ENCODE measurements around the gene ATL3. TPM values are rescaled to one million over a fixed set of nuclear protein-coding genes. Genes with fewer than 3 reads are reported as not detected.

ATL3 gene
- total RNA-seq, 1 experiment from 2014 or later, result 32.3 TPM

DNA sequence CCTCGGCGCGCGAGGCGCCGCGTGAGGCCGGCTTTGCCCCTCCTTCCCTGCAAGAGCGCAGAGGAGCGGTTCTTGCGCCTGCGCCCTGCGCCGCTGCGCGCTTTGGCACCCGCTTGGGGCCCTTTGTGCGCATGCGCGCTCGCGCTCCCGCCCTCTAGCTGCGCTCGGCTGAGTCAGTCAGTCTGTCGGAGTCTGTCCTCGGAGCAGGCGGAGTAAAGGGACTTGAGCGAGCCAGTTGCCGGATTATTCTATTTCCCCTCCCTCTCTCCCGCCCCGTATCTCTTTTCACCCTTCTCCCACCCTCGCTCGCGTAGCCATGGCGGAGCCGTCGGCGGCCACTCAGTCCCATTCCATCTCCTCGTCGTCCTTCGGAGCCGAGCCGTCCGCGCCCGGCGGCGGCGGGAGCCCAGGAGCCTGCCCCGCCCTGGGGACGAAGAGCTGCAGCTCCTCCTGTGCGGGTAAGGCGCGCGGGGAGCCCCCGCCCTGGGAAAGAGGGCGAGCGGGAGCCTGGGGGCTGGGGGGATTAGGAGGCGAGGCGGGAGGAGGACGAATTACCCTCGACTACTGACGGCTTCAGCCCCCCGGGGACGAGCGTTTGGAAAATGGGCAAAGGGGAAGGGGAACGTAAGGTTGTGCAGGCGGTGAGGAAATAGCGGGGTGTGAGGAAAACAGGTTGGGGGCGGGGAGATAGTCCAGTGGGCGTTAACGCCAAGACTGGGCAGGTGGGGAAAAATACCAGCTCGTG, 10.3 kb upstream of the ATL3 start, which contains the start of gene RTN3:
Gene RTN3, plus strand, starts transcription at position 180 of the 745 bp plus-strand sequence. Its CDS starts 137 bp downstream, at position 317.
- Histone ChIP-seq H3K4me1 (ENCODE audit: control insufficient read depth in 1 of 2, insufficient read depth in 2 of 2, low read length in 2 of 2) (peaks cover 13 to 20% of the 10 kb centered on the region in 2 experiments), H3K36me3 (ENCODE audit: control insufficient read depth in 1 of 2, insufficient read depth in 2 of 2, low read length in 2 of 2) (no peaks in the 10 kb centered on the region), H3K4me3 (replicated peaks in 1 of 2; ENCODE audit: low read depth in 1 of 2, low read length in 2 of 2) (peak within 1 kb of the TSS; percentile 78 to 90), H3K79me2 (ENCODE audit: insufficient read depth, low read length) (peaks cover 46% of the 10 kb centered on the region), H3K9me2 (ENCODE audit: insufficient read depth) (no peaks in the 10 kb centered on the region), H3K9me3 (ENCODE audit: control insufficient read depth in 1 of 2, insufficient read depth in 1 of 2, low read depth in 1 of 2, low read length in 2 of 2) (no peaks in the 10 kb centered on the region), H3K27me3 (ENCODE audit: insufficient read depth, low read length) (no peaks in the 10 kb centered on the region), H4K20me1 (ENCODE audit: insufficient read depth) (peaks cover 7% of the 10 kb centered on the region; the same call in 1 of the 2 replicates), H2AFZ (ENCODE audit: low read depth, low read length, poor library complexity, severe bottlenecking) (peak within 1 kb of the TSS; percentile 89), H3K9ac (ENCODE audit: low read length) (peak within 1 kb of the TSS; percentile 80), H3K4me2 (ENCODE audit: low read length) (peak within 1 kb of the TSS; percentile 81), H3K27ac (ENCODE audit: low read depth, low read length) (peak within 1 kb of the TSS; percentile 95)
- BruUV-seq (replicated peaks), result no TSS peak
- ATAC-seq (peak; percentile 94), DNase-seq (ENCODE audit: low read depth, low spot score) (peak; percentile 96)
- intact Hi-C loops (cut with micrococcal nuclease), result no loop called here
- TF ChIP-seq, protein P1, sequence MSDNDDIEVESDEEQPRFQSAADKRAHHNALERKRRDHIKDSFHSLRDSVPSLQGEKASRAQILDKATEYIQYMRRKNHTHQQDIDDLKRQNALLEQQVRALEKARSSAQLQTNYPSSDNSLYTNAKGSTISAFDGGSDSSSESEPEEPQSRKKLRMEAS (IDR thresholded peaks at IDR 0.05), result peak; percentile 81
- TF ChIP-seq ELF1 (IDR thresholded peaks at IDR 0.05; ENCODE audit: borderline replicate concordance, low read depth), result no peak
- TF ChIP-seq POLR2AphosphoS5 (IDR thresholded peaks at IDR 0.05; ENCODE audit: low read depth, low read length), result peak; percentile 98
- TF ChIP-seq FOSL1 (IDR thresholded peaks at IDR 0.05; ENCODE audit: low read depth), result no peak
- no peak for TF ChIP-seq JUND (IDR thresholded peaks at IDR 0.05)
- TF ChIP-seq, protein P2, sequence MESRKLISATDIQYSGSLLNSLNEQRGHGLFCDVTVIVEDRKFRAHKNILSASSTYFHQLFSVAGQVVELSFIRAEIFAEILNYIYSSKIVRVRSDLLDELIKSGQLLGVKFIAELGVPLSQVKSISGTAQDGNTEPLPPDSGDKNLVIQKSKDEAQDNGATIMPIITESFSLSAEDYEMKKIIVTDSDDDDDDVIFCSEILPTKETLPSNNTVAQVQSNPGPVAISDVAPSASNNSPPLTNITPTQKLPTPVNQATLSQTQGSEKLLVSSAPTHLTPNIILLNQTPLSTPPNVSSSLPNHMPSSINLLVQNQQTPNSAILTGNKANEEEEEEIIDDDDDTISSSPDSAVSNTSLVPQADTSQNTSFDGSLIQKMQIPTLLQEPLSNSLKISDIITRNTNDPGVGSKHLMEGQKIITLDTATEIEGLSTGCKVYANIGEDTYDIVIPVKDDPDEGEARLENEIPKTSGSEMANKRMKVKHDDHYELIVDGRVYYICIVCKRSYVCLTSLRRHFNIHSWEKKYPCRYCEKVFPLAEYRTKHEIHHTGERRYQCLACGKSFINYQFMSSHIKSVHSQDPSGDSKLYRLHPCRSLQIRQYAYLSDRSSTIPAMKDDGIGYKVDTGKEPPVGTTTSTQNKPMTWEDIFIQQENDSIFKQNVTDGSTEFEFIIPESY (IDR thresholded peaks at IDR 0.05; ENCODE audit: extremely low read depth, insufficient replicate concordance, low read length), result no peak
- peak; percentile 93 for TF ChIP-seq POLR2A (IDR thresholded peaks at IDR 0.05; ENCODE audit: borderline replicate concordance, extremely low read depth, insufficient read depth, insufficient read length)
- no peak for TF ChIP-seq EZH2 (IDR thresholded peaks at IDR 0.05)
- TF ChIP-seq YY1 (IDR thresholded peaks at IDR 0.05; ENCODE audit: extremely low read depth, insufficient replicate concordance, low read depth, low read length), result peak; percentile 14
- TF ChIP-seq, protein P3, sequence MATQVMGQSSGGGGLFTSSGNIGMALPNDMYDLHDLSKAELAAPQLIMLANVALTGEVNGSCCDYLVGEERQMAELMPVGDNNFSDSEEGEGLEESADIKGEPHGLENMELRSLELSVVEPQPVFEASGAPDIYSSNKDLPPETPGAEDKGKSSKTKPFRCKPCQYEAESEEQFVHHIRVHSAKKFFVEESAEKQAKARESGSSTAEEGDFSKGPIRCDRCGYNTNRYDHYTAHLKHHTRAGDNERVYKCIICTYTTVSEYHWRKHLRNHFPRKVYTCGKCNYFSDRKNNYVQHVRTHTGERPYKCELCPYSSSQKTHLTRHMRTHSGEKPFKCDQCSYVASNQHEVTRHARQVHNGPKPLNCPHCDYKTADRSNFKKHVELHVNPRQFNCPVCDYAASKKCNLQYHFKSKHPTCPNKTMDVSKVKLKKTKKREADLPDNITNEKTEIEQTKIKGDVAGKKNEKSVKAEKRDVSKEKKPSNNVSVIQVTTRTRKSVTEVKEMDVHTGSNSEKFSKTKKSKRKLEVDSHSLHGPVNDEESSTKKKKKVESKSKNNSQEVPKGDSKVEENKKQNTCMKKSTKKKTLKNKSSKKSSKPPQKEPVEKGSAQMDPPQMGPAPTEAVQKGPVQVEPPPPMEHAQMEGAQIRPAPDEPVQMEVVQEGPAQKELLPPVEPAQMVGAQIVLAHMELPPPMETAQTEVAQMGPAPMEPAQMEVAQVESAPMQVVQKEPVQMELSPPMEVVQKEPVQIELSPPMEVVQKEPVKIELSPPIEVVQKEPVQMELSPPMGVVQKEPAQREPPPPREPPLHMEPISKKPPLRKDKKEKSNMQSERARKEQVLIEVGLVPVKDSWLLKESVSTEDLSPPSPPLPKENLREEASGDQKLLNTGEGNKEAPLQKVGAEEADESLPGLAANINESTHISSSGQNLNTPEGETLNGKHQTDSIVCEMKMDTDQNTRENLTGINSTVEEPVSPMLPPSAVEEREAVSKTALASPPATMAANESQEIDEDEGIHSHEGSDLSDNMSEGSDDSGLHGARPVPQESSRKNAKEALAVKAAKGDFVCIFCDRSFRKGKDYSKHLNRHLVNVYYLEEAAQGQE (IDR thresholded peaks at IDR 0.05; ENCODE audit: low read depth), result no peak
- ChIA-PET RAD21 (ENCODE audit: low non-redundant PET in 1 of 2, low total read pairs in 2 of 2, uncharacterized antibody in 2 of 2, unreplicated experiment in 2 of 2) (no interaction called here), CTCF (interaction anchor here (0.5 to 1.7 kb wide), 7 partner anchors 10 to 1817 kb away, joined by 3 to 8 read pairs (median 4); partner anchors contain the start of gene ATL3), POLR2A (interaction anchor here (1.1 to 2.7 kb wide), 5 partner anchors 8 to 44 kb away, joined by 3 to 24 read pairs (median 4); partner anchors contain the start of gene ATL3)
